K562 (cell line): ENCODE data around the gene FBXO44. TPM values are rescaled to one million over a fixed set of nuclear protein-coding genes. Genes with fewer than 3 reads are reported as not detected.

Experiments
- ATAC-seq: fragments of 200-7000 bp; cut with Tn5 transposase; 3 replicates; pipeline ENCODE4 v1.9.1; 2020; ENCODE audit warnings: moderate library complexity
- BruUV-seq: library from RNA; stranded (reverse); fragments of 400-500 nt; replicated peaks from 2 replicates; lab custom pipeline; 2021; lab: Mats Ljungman, UMichigan
- CTCF ChIA-PET: fragments of 300-600 bp; formaldehyde crosslinking; extraction: SDS; loops from one replicate; lab custom pipeline; 2021; ENCODE audit warnings: low intra/inter-chr PET ratio; lab: Yijun Ruan, JAX
- POLR2A ChIA-PET: fragments of 300-600, 350-650 bp; sonication (Branson Sonifier 250); formaldehyde crosslinking; extraction: SDS; loops from one replicate; lab custom pipeline; 2021; ENCODE audit warnings: antibody characterized with exemption, inconsistent platforms; lab: Yijun Ruan, JAX
- DNase-seq, 4 experiments: peaks; one replicate each; pipeline versions ENCODE4 v3.0.0 to v3.0.0-alpha.2; 2011 to 2018; ENCODE audit warnings: low spot score in 3 of 4, mixed read lengths in 3 of 4; ENCODE audit errors: extremely low read depth in 1 of 4
- FAIRE-seq: peaks from 2 replicates; lab custom pipeline; 2011; peaks lifted over from hg19 to GRCh38; lab: Jason Lieb, UNC
- H2AFZ ChIP-seq: 2 replicates; pipeline ENCODE4 v1.6.0; 2011; ENCODE audit warnings: low read depth, low read length, control low read depth, inconsistent platforms
- H3K27ac ChIP-seq: fragments of 200-600 bp; 3 replicates; pipeline ENCODE4 v1.8.0; 2011; ENCODE audit warnings: low read depth, mild to moderate bottlenecking, control low read depth, inconsistent platforms, low read length, moderate library complexity, mixed read lengths; ENCODE audit errors: extremely low read depth
- H3K27me3 ChIP-seq, 2 experiments: fragments of 300-600 bp in 1 of 2; 2 replicates in 1 of 2; 3 replicates in 1 of 2; pipeline versions ENCODE4 v1.6.0 to v1.8.0; 2011; ENCODE audit warnings: inconsistent platforms in 2 of 2, low read length in 2 of 2, mild to moderate bottlenecking in 1 of 2, mixed read lengths in 1 of 2, moderate library complexity in 1 of 2; ENCODE audit not compliant: control insufficient read depth in 2 of 2, insufficient read depth in 2 of 2
- H3K36me3 ChIP-seq: fragments of 300-600 bp; 3 replicates; pipeline ENCODE4 v1.8.0; 2011; ENCODE audit warnings: mild to moderate bottlenecking, low read length, inconsistent platforms; ENCODE audit not compliant: control insufficient read depth, insufficient read depth
- H3K4me1 ChIP-seq, 2 experiments: fragments of 200-600 bp in 1 of 2; replicated peaks in 1 of 2; 2 replicates in 1 of 2; 3 replicates in 1 of 2; pipeline versions ENCODE4 v1.5.1 to v1.8.0; 2011; ENCODE audit warnings: inconsistent platforms in 2 of 2, low read length in 2 of 2, mild to moderate bottlenecking in 1 of 2, mixed read lengths in 1 of 2, moderate library complexity in 1 of 2; ENCODE audit not compliant: control insufficient read depth in 2 of 2, insufficient read depth in 2 of 2
- H3K4me2 ChIP-seq: 2 replicates; pipeline ENCODE4 v1.6.1; 2011; ENCODE audit warnings: low read length, control low read depth, inconsistent platforms, mixed read lengths; ENCODE audit not compliant: insufficient read depth
- H3K4me3 ChIP-seq: fragments of 200-600 bp; sonication (generic), shearing (Covaris generic); 2 replicates; pipeline ENCODE4 v1.5.1; 2016; ENCODE audit warnings: control low read depth, inconsistent platforms
- H3K79me2 ChIP-seq: fragments of 200-600 bp; 3 replicates; pipeline ENCODE4 v1.8.0; 2011; ENCODE audit warnings: low read length, inconsistent platforms; ENCODE audit not compliant: control insufficient read depth, insufficient read depth
- H3K9ac ChIP-seq, 2 experiments: 2 replicates each; pipeline versions ENCODE4 v1.6.0 to v1.6.1; 2011; ENCODE audit warnings: low read depth in 2 of 2, low read length in 2 of 2, control low read depth in 1 of 2, inconsistent platforms in 1 of 2, mild to moderate bottlenecking in 1 of 2, mixed read lengths in 1 of 2; ENCODE audit not compliant: insufficient read depth in 1 of 2
- H3K9me1 ChIP-seq: one replicate; pipeline ENCODE4 v1.6.0; 2011; ENCODE audit warnings: inconsistent platforms, mild to moderate bottlenecking, low read length, moderate library complexity; ENCODE audit not compliant: control insufficient read depth, insufficient read depth
- H3K9me3 ChIP-seq: replicated peaks from 2 replicates; pipeline ENCODE4 v1.5.1; 2011; ENCODE audit warnings: low read depth, low read length, inconsistent platforms; ENCODE audit not compliant: control insufficient read depth, insufficient read depth
- H4K20me1 ChIP-seq: replicated peaks from 2 replicates; pipeline ENCODE4 v1.6.1; 2011; ENCODE audit warnings: low read length, inconsistent platforms, mixed read lengths; ENCODE audit not compliant: control insufficient read depth, insufficient read depth
- ADNP ChIP-seq: fragments of 200-800 bp; sonication (Bioruptor generic); IDR thresholded peaks from 2 replicates; pipeline ENCODE4 v1.6.1; 2016; ENCODE audit warnings: missing genetic modification characterization, missing compliant biosample characterization
- ELF2 ChIP-seq: fragments of 250-450 bp; sonication (Bioruptor Pico); IDR thresholded peaks from 2 replicates; pipeline ENCODE4 v1.5.0; 2021; ENCODE audit warnings: mild to moderate bottlenecking
- EWSR1 ChIP-seq: fragments of 450-650 bp; IDR thresholded peaks from 2 replicates; pipeline ENCODE4 v1.6.1; 2018; ENCODE audit warnings: borderline replicate concordance, mild to moderate bottlenecking, low read depth, moderate library complexity; ENCODE audit not compliant: partially characterized antibody
- FOXK1 ChIP-seq: sonication (generic); formaldehyde crosslinking; IDR thresholded peaks from 2 replicates; pipeline ENCODE4 v1.8.0; 2022; ENCODE audit warnings: missing genetic modification reagents, mild to moderate bottlenecking, borderline replicate concordance
- HLTF ChIP-seq: fragments of 450-650 bp; IDR thresholded peaks from 2 replicates; pipeline ENCODE4 v1.6.1; 2016
- MCM3 ChIP-seq: fragments of 450-650 bp; IDR thresholded peaks from 2 replicates; pipeline ENCODE4 v1.6.1; 2016
- MCM5 ChIP-seq: fragments of 450-650 bp; IDR thresholded peaks from 2 replicates; pipeline ENCODE4 v1.6.1; 2016; ENCODE audit warnings: low read depth
- NUFIP1 ChIP-seq: fragments of 450-650 bp; IDR thresholded peaks from 2 replicates; pipeline ENCODE4 v1.6.1; 2018; ENCODE audit not compliant: partially characterized antibody
- POLR2G ChIP-seq: fragments of 200-400 bp; formaldehyde crosslinking; IDR thresholded peaks from 2 replicates; pipeline ENCODE4 v1.6.1; 2017; ENCODE audit warnings: low read depth, mild to moderate bottlenecking, antibody characterized with exemption, low read length, moderate library complexity
- POU5F1 ChIP-seq: fragments of 150-350 bp; IDR thresholded peaks from 2 replicates; pipeline ENCODE4 v1.6.1; 2014; ENCODE audit warnings: borderline replicate concordance, low read length, low read depth, mild to moderate bottlenecking; ENCODE audit not compliant: partially characterized antibody
- PURB ChIP-seq: sonication (generic); formaldehyde crosslinking; IDR thresholded peaks from 2 replicates; pipeline ENCODE4 v1.9.0; 2021; ENCODE audit warnings: low read depth, mild to moderate bottlenecking, missing genetic modification reagents
- RBFOX2 ChIP-seq: fragments of 200-400 bp; formaldehyde crosslinking; IDR thresholded peaks from 2 replicates; pipeline ENCODE4 v1.6.1; 2017; ENCODE audit warnings: low read depth, mild to moderate bottlenecking, low read length, moderate library complexity
- TAF1 ChIP-seq: IDR thresholded peaks from 2 replicates; pipeline ENCODE4 v1.6.1; 2011; ENCODE audit warnings: mild to moderate bottlenecking, low read length, moderate library complexity; ENCODE audit not compliant: insufficient read depth, control insufficient read depth, severe bottlenecking; ENCODE audit errors: extremely low read depth
- WGBS: fragments of 100-300 bp; shearing (Covaris generic); methylation state at CpG from one replicate; pipeline ENCODE4 v1.1.6; 2016; ENCODE audit warnings: low coverage, mixed read lengths; ENCODE audit not compliant: insufficient coverage; ENCODE audit errors: missing lambda C conversion rate; 5-methylcytosine and 5-hydroxymethylcytosine counted together
- in situ Hi-C: fragments of 300-500 bp; cut with MboI; formaldehyde crosslinking; loops from 4 replicates; pipeline ENCODE4 v1.15.0; 2018; ENCODE audit warnings: inconsistent platforms, mixed read lengths
- intact Hi-C: fragments of 100-400 bp; cut with micrococcal nuclease; formaldehyde crosslinking; loops from 2 replicates; pipeline ENCODE4 v1.14.2; 2022
- polyA plus RNA-seq, 8 experiments: library from polyadenylated mRNA; depleted of rRNA in 4 of 8; stranded (reverse) in 5 of 8; unstranded in 3 of 8; fragments of >200 nt; fragmentation: Nextera tagmentation in 2 of 8; fragmentation: Illumina TruSeq in 1 of 8; extraction: Ambion mirVana in 2 of 8; extraction: Trizol in 1 of 8; gene quantifications; 2 replicates each; pipeline versions ENCODE4 v1.2.1 to v1.2.3, GENCODE V29; 2011 to 2014; ENCODE audit warnings: inconsistent platforms in 1 of 8, missing spikeins in 1 of 8
- total RNA-seq, 7 experiments: library from RNA; depleted of rRNA in 6 of 7; stranded (reverse); fragments of >200 nt in 6 of 7; fragmentation: Illumina TruSeq in 2 of 7; extraction: Trizol in 2 of 7; gene quantifications; 2 replicates each; pipeline versions ENCODE4 v1.2.1 to v1.2.3, GENCODE V29; 2011 to 2021; ENCODE audit warnings: low replicate concordance in 1 of 7
- TF ChIP-seq, protein P1 (sequence below), 2 experiments: fragments of 450-650 bp in 1 of 2; sonication (generic) in 1 of 2; formaldehyde crosslinking in 1 of 2; IDR thresholded peaks in 1 of 2; conservative IDR thresholded peaks in 1 of 2; 2 replicates each; pipeline versions ENCODE4 v1.6.1 to v1.8.1; 2016 to 2023; ENCODE audit warnings: mild to moderate bottlenecking in 2 of 2, moderate library complexity in 2 of 2, inconsistent platforms in 1 of 2, missing genetic modification reagents in 1 of 2
- TF ChIP-seq, protein P2 (sequence below): fragments of 250-450 bp; sonication (Bioruptor Pico); IDR thresholded peaks from 2 replicates; pipeline ENCODE4 v1.8.0; 2022; ENCODE audit warnings: moderate library complexity, mild to moderate bottlenecking, inconsistent platforms
- TF ChIP-seq, protein P3 (sequence below): fragments of 200-400 bp; formaldehyde crosslinking; IDR thresholded peaks from 2 replicates; pipeline ENCODE4 v1.6.1; 2017; ENCODE audit warnings: mild to moderate bottlenecking, low read depth, low read length, moderate library complexity
- TF ChIP-seq, protein P4 (sequence below): fragments of 250-450 bp; sonication (Bioruptor Pico); IDR thresholded peaks from 2 replicates; pipeline ENCODE4 v1.4.0; 2020; ENCODE audit warnings: mild to moderate bottlenecking

The FBXO44 gene
- total and polyA plus RNA-seq, 9 of the 15 experiments (the other 6 are each of a cell fraction or from before 2014, with no cell fraction given), result 0.69 to 20.9 (median 6.7) TPM

DNA sequence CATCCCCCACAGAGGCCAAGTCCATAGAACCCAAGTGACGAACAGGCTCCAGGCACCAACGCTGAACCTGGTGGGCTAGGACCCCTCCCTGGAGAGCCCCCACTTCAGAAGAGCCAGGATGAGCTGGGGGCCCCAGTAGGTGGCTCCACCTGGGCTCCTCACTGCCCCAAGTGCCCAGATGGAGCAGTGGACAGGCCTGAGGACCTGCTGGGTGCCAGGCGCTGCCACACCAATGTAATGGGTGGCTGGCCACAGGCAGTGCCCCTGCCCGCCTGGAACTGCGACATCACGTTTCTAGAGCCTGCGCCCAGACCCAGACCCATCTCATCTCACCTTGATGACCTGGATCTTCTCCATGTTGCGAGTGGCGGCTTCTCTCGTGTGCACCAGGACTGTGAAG lies 20.6 kb downstream of the FBXO44 start:
- peaks cover 8% of the 10 kb centered on the region for H4K20me1 ChIP-seq
- peaks cover 18 to 60% of the 10 kb centered on the region in 2 experiments for H3K4me1 ChIP-seq
- no peak overlapping the region for H3K4me3 ChIP-seq
- H3K27me3 ChIP-seq, result no peaks in the 10 kb centered on the region
- peaks cover 84% of the 10 kb centered on the region for H3K36me3 ChIP-seq
- H3K4me2 ChIP-seq, result no peak overlapping the region
- H3K9me1 ChIP-seq, result peaks cover 12% of the 10 kb centered on the region
- H2AFZ ChIP-seq, result no peak overlapping the region
- FAIRE-seq, result no peak
- no peak overlapping the region for H3K27ac ChIP-seq
- no TSS peak for BruUV-seq
- H3K9ac ChIP-seq, result peak overlapping the region in 1 of 2 experiments; percentile 20; a peak in 1 of 4 replicates
- CTCF ChIA-PET, result interaction anchor here (1.6 kb wide), 1 partner anchor 45 kb away, joined by 5 read pairs; no protein-coding TSS in a partner anchor
- ATAC-seq, result no peak
- in situ Hi-C loops, result no loop called here
- POLR2A ChIA-PET, result interaction anchor here (0.7 to 3.7 kb wide), 8 partner anchors 10 to 181 kb away, joined by 3 to 17 read pairs (median 4); partner anchors contain the start of gene FBXO6
- intact Hi-C loops, result no loop called here
- H3K9me3 ChIP-seq, result no peaks in the 10 kb centered on the region
- peaks cover 17% of the 10 kb centered on the region for H3K79me2 ChIP-seq
- no peak for DNase-seq
- WGBS, result 86% methylated on average over 9 of the region's 10 CpGs
- TF ChIP-seq, protein P1, sequence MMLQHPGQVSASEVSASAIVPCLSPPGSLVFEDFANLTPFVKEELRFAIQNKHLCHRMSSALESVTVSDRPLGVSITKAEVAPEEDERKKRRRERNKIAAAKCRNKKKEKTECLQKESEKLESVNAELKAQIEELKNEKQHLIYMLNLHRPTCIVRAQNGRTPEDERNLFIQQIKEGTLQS (IDR thresholded peaks at IDR 0.05), result no peak
- TF ChIP-seq, protein P1 (CRISPR knock-in tag; conservative IDR thresholded peaks at IDR 0.05), result no peak
- TF ChIP-seq ADNP (tag), result no peak
- TF ChIP-seq HLTF, result no peak
- TF ChIP-seq, protein P2, sequence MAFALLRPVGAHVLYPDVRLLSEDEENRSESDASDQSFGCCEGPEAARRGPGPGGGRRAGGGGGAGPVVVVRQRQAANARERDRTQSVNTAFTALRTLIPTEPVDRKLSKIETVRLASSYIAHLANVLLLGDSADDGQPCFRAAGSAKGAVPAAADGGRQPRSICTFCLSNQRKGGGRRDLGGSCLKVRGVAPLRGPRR (CRISPR knock-in tag), result no peak
- no peak for TF ChIP-seq PURB (CRISPR knock-in tag)
- TF ChIP-seq MCM5, result no peak
- peak; percentile 63 for TF ChIP-seq POLR2G
- TF ChIP-seq TAF1, result no peak
- TF ChIP-seq, protein P3, sequence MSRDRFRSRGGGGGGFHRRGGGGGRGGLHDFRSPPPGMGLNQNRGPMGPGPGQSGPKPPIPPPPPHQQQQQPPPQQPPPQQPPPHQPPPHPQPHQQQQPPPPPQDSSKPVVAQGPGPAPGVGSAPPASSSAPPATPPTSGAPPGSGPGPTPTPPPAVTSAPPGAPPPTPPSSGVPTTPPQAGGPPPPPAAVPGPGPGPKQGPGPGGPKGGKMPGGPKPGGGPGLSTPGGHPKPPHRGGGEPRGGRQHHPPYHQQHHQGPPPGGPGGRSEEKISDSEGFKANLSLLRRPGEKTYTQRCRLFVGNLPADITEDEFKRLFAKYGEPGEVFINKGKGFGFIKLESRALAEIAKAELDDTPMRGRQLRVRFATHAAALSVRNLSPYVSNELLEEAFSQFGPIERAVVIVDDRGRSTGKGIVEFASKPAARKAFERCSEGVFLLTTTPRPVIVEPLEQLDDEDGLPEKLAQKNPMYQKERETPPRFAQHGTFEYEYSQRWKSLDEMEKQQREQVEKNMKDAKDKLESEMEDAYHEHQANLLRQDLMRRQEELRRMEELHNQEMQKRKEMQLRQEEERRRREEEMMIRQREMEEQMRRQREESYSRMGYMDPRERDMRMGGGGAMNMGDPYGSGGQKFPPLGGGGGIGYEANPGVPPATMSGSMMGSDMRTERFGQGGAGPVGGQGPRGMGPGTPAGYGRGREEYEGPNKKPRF, result no peak
- no peak for TF ChIP-seq POU5F1
- no peak for TF ChIP-seq NUFIP1
- TF ChIP-seq RBFOX2, result peak; percentile 53; the same call in 1 of the 2 replicates
- no peak for TF ChIP-seq EWSR1
- TF ChIP-seq FOXK1 (CRISPR knock-in tag), result no peak
- TF ChIP-seq MCM3, result no peak
- TF ChIP-seq, protein P4, sequence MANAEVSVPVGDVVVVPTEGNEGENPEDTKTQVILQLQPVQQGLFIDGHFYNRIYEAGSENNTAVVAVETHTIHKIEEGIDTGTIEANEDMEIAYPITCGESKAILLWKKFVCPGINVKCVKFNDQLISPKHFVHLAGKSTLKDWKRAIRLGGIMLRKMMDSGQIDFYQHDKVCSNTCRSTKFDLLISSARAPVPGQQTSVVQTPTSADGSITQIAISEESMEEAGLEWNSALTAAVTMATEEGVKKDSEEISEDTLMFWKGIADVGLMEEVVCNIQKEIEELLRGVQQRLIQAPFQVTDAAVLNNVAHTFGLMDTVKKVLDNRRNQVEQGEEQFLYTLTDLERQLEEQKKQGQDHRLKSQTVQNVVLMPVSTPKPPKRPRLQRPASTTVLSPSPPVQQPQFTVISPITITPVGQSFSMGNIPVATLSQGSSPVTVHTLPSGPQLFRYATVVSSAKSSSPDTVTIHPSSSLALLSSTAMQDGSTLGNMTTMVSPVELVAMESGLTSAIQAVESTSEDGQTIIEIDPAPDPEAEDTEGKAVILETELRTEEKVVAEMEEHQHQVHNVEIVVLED (CRISPR knock-in tag), result no peak
- no peak for TF ChIP-seq ELF2
